ENCODE measurements around the gene BOLA3. TPM values are rescaled to one million over a fixed set of nuclear protein-coding genes. Genes with fewer than 3 reads are reported as not detected.
"Not testable (repeated sequence)": the region's sequence is repeated elsewhere in the genome, so short reads cannot be mapped to it uniquely, and the experiment has no call there.

The BOLA3 gene
- 78.2 TPM for polyA plus RNA-seq (2013, experiment 1 of 2)
- polyA plus RNA-seq (2013, experiment 2 of 2) = 91.2 TPM

GRCh38 chr2:74147727-74148456 is at the start of gene BOLA3:
Gene BOLA3 (minus strand): TSS chr2:74147912. CDS start chr2:74147874, 38 bp downstream.
- no peaks in the 10 kb centered on the region for H3K27me3 ChIP-seq (ENCODE audit: insufficient read depth, low read length)
- H3K4me1 ChIP-seq (ENCODE audit: insufficient read depth, low read length) = peaks cover 6% of the 10 kb centered on the region; the same call in 1 of the 2 replicates
- peaks cover 22% of the 10 kb centered on the region for H3K36me3 ChIP-seq (ENCODE audit: insufficient read depth, low read length)
- H3K9me3 ChIP-seq (ENCODE audit: insufficient read depth, low read depth, low read length) = no peaks in the 10 kb centered on the region
- H3K4me3 ChIP-seq (ENCODE audit: low read length) = peak within 1 kb of the TSS; percentile 83
- peak within 1 kb of the TSS; percentile 77; the same call in 1 of the 2 replicates for H3K27ac ChIP-seq (ENCODE audit: low read depth, low read length)
- under 1% methylated on average over 67 of the region's 67 CpGs for WGBS
- H3K9ac ChIP-seq (ENCODE audit: low read depth, low read length) = peak within 1 kb of the TSS; percentile 88

GRCh38 chr2:74197049-74197448 is 49.3 kb upstream of the BOLA3 start:
- Histone ChIP-seq H3K27me3 (ENCODE audit: insufficient read depth, low read length) (peaks cover 3% of the 10 kb centered on the region; the same call in 1 of the 2 replicates), H3K9ac (ENCODE audit: low read depth, low read length) (no peak overlapping the region), H3K9me3 (ENCODE audit: insufficient read depth, low read depth, low read length) (no peaks in the 10 kb centered on the region), H3K4me3 (ENCODE audit: low read length) (no peak overlapping the region), H3K4me1 (ENCODE audit: insufficient read depth, low read length) (peaks cover 15% of the 10 kb centered on the region), H3K27ac (ENCODE audit: low read depth, low read length) (no peak overlapping the region), H3K36me3 (ENCODE audit: insufficient read depth, low read length) (peaks cover 15% of the 10 kb centered on the region)
- WGBS = 93% methylated on average over 3 of the region's 4 CpGs

DNA sequence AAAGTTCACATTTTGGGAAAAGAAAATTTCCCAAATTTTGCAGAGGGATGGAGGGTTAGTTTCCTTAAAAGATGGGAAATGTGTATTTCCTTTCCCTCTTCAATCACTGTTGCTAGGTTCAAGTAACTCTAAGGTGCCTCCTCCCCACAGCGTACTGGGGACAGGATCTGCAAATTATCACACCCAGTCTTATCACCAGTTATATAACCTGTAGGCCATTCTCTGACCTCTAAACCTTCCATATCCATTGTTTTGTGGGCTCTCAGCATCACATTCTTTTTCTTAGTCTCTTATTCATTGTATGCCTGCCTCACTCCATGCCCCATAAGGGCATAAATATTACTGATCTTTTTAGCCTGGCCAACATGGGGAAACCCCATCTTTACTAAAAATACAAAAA is 47.1 kb upstream of the BOLA3 start:
- Histone ChIP-seq H3K36me3 (ENCODE audit: insufficient read depth, low read length) (no peaks in the 10 kb centered on the region), H3K4me3 (ENCODE audit: low read length) (no peak overlapping the region), H3K27ac (ENCODE audit: low read depth, low read length) (no peak overlapping the region), H3K4me1 (ENCODE audit: insufficient read depth, low read length) (peaks cover 8% of the 10 kb centered on the region), H3K9ac (ENCODE audit: low read depth, low read length) (no peak overlapping the region), H3K27me3 (ENCODE audit: insufficient read depth, low read length) (peaks cover 3% of the 10 kb centered on the region; the same call in 1 of the 2 replicates), H3K9me3 (ENCODE audit: insufficient read depth, low read depth, low read length) (no peaks in the 10 kb centered on the region)
- WGBS = 93% methylated on average over 1 of the region's 1 CpG

- WGBS = 82% methylated on average over 6 of the region's 6 CpGs
- Histone ChIP-seq H3K9ac (ENCODE audit: low read depth, low read length) (peak overlapping the region; percentile 52), H3K4me3 (ENCODE audit: low read length) (no peak overlapping the region), H3K4me1 (ENCODE audit: insufficient read depth, low read length) (peaks cover 19% of the 10 kb centered on the region), H3K27me3 (ENCODE audit: insufficient read depth, low read length) (no peaks in the 10 kb centered on the region), H3K27ac (ENCODE audit: low read depth, low read length) (no peak overlapping the region), H3K36me3 (ENCODE audit: insufficient read depth, low read length) (no peaks in the 10 kb centered on the region), H3K9me3 (ENCODE audit: insufficient read depth, low read depth, low read length) (no peaks in the 10 kb centered on the region)
These were observed 44.1 kb upstream of the BOLA3 start for GRCh38 chr2:74191596-74192380.

- Histone ChIP-seq H3K9me3 (ENCODE audit: insufficient read depth, low read depth, low read length) (no peaks in the 10 kb centered on the region), H3K27me3 (ENCODE audit: insufficient read depth, low read length) (no peaks in the 10 kb centered on the region), H3K4me3 (ENCODE audit: low read length) (no peak overlapping the region), H3K27ac (ENCODE audit: low read depth, low read length) (0 out of 2 replicates have a peak overlapping the region, but pooled peaks have one; percentile 52), H3K36me3 (ENCODE audit: insufficient read depth, low read length) (no peaks in the 10 kb centered on the region), H3K9ac (ENCODE audit: low read depth, low read length) (no peak overlapping the region), H3K4me1 (ENCODE audit: insufficient read depth, low read length) (peaks cover 19% of the 10 kb centered on the region)
- WGBS = 91% methylated on average over 3 of the region's 3 CpGs
These were observed 41.0 kb upstream of the BOLA3 start for GRCh38 chr2:74188696-74189095.

- Histone ChIP-seq H3K36me3 (ENCODE audit: insufficient read depth, low read length) (no peaks in the 10 kb centered on the region), H3K4me1 (ENCODE audit: insufficient read depth, low read length) (peaks cover 19% of the 10 kb centered on the region), H3K9me3 (ENCODE audit: insufficient read depth, low read depth, low read length) (no peaks in the 10 kb centered on the region), H3K9ac (ENCODE audit: low read depth, low read length) (no peak overlapping the region), H3K4me3 (ENCODE audit: low read length) (no peak overlapping the region), H3K27ac (ENCODE audit: low read depth, low read length) (peak overlapping the region; percentile 68; the same call in 1 of the 2 replicates), H3K27me3 (ENCODE audit: insufficient read depth, low read length) (no peaks in the 10 kb centered on the region)
- 78% methylated on average over 6 of the region's 6 CpGs for WGBS
These were observed 40.4 kb upstream of the BOLA3 start for GRCh38 chr2:74188018-74188601.

- not testable (repeated sequence) for H3K4me3 ChIP-seq (ENCODE audit: low read length); H3K27me3 ChIP-seq (ENCODE audit: insufficient read depth, low read length); H3K9me3 ChIP-seq (ENCODE audit: insufficient read depth, low read depth, low read length); H3K9ac ChIP-seq (ENCODE audit: low read depth, low read length); H3K27ac ChIP-seq (ENCODE audit: low read depth, low read length); H3K36me3 ChIP-seq (ENCODE audit: insufficient read depth, low read length)
- 98% methylated on average over 15 of the region's 15 CpGs for WGBS
- H3K4me1 ChIP-seq (ENCODE audit: insufficient read depth, low read length) = peaks cover 15% of the 10 kb centered on the region
These were observed 39.0 kb upstream of the BOLA3 start for GRCh38 chr2:74186706-74187105.

DNA sequence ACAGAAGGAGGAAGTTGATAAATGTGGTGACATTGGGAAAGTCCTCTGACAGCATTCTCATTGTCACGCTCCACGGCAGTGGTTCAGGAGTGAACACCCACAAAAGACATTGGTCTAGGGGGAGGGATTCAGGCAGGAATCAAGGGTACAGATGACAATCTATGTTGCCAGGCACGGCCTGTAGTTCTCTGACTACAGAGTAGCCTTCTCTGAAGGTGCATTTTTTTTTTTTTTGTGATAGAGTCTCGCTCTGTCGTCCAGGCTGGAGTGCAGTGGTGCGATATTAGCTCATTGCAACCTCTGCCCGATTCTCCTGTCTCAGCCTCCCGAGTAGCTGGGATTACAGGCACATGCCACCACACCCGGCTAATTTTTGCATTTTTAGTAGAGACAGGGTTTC is 38.3 kb upstream of the BOLA3 start:
- Histone ChIP-seq H3K9me3 (ENCODE audit: insufficient read depth, low read depth, low read length) (no peaks in the 10 kb centered on the region), H3K36me3 (ENCODE audit: insufficient read depth, low read length) (no peaks in the 10 kb centered on the region), H3K4me1 (ENCODE audit: insufficient read depth, low read length) (peaks cover 15% of the 10 kb centered on the region), H3K9ac (ENCODE audit: low read depth, low read length) (no peak overlapping the region), H3K4me3 (ENCODE audit: low read length) (no peak overlapping the region), H3K27me3 (ENCODE audit: insufficient read depth, low read length) (no peaks in the 10 kb centered on the region), H3K27ac (ENCODE audit: low read depth, low read length) (no peak overlapping the region)
- 96% methylated on average over 9 of the region's 9 CpGs for WGBS

GRCh38 chr2:74183878-74184277 is 36.2 kb upstream of the BOLA3 start:
- Histone ChIP-seq H3K9ac (ENCODE audit: low read depth, low read length) (no peak overlapping the region), H3K27me3 (ENCODE audit: insufficient read depth, low read length) (no peaks in the 10 kb centered on the region), H3K9me3 (ENCODE audit: insufficient read depth, low read depth, low read length) (no peaks in the 10 kb centered on the region), H3K27ac (ENCODE audit: low read depth, low read length) (no peak overlapping the region), H3K4me1 (ENCODE audit: insufficient read depth, low read length) (peaks cover 15% of the 10 kb centered on the region), H3K36me3 (ENCODE audit: insufficient read depth, low read length) (no peaks in the 10 kb centered on the region), H3K4me3 (ENCODE audit: low read length) (no peak overlapping the region)
- 85% methylated on average over 2 of the region's 2 CpGs for WGBS

DNA sequence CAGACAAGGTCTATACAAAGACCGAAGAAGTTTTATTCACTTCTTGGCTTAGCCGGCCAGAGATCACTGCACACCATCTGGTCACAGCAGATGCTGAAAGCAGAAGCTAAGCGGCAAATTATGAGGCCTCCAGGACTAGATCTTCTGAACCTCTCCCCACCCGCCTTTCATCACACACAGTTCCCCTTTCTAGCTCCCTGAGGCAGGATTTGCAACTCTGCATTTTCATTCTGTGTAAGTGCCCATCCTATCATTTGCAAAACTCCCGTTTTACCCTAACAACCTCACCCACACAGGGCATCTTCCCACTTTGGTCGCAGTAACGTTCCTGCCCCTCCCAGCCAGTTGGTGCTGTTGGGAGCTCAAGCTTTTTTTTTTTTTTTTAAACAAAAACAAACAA is 34.0 kb upstream of the BOLA3 start:
- H3K27me3 ChIP-seq (ENCODE audit: insufficient read depth, low read length) = no peaks in the 10 kb centered on the region
- no peaks in the 10 kb centered on the region for H3K9me3 ChIP-seq (ENCODE audit: insufficient read depth, low read depth, low read length)
- no peak overlapping the region for H3K4me3 ChIP-seq (ENCODE audit: low read length)
- WGBS = 67% methylated on average over 7 of the region's 7 CpGs
- no peak overlapping the region for H3K27ac ChIP-seq (ENCODE audit: low read depth, low read length)
- H3K4me1 ChIP-seq (ENCODE audit: insufficient read depth, low read length) = peaks cover 7% of the 10 kb centered on the region; the same call in 1 of the 2 replicates
- H3K9ac ChIP-seq (ENCODE audit: low read depth, low read length) = no peak overlapping the region
- 0 out of 2 replicates have a peak, but pooled peaks cover 2% of the 10 kb centered on the region for H3K36me3 ChIP-seq (ENCODE audit: insufficient read depth, low read length)

Data from HUES64 (cell line).